ENCODE results near the gene PMEPA1.

The PMEPA1 gene

GRCh38 chr20:57709823-57710799 lies at the start of gene PMEPA1:
Gene PMEPA1, minus strand, starts transcription at chr20:57710015. Its CDS starts 433 bp downstream, at chr20:57709582.
- DNase-seq, result peak; percentile 34

GRCh38 chr20:57757767-57758166 lies 48.0 kb upstream of the PMEPA1 start:
- no peak for DNase-seq

- DNase-seq, result no peak
Observed at GRCh38 chr20:57756921-57757320, 47.1 kb upstream of the PMEPA1 start.

- no peak for DNase-seq
Observed at GRCh38 chr20:57756213-57756612, 46.4 kb upstream of the PMEPA1 start.

- DNase-seq, result no peak
Observed at GRCh38 chr20:57755609-57756008, 45.8 kb upstream of the PMEPA1 start.

GRCh38 chr20:57754190-57754589 lies 44.4 kb upstream of the PMEPA1 start:
- no peak for DNase-seq

- DNase-seq, result no peak
Observed at GRCh38 chr20:57753332-57754164, 43.7 kb upstream of the PMEPA1 start.

GRCh38 chr20:57751411-57751810 lies 41.6 kb upstream of the PMEPA1 start:
- no peak for DNase-seq

- DNase-seq, result no peak
Observed at GRCh38 chr20:57749869-57750268, 40.1 kb upstream of the PMEPA1 start.

- DNase-seq, result no peak
Observed at GRCh38 chr20:57749131-57749690, 39.4 kb upstream of the PMEPA1 start.

- DNase-seq, result peak; percentile 85
Observed at GRCh38 chr20:57748601-57749130, 38.9 kb upstream of the PMEPA1 start.

GRCh38 chr20:57747861-57748481 lies 38.2 kb upstream of the PMEPA1 start:
- no peak for DNase-seq

- no peak for DNase-seq
Observed at GRCh38 chr20:57746832-57747404, 37.1 kb upstream of the PMEPA1 start.

GRCh38 chr20:57746201-57746600 lies 36.4 kb upstream of the PMEPA1 start:
- DNase-seq, result no peak

- DNase-seq, result no peak
Observed at GRCh38 chr20:57744206-57744605, 34.4 kb upstream of the PMEPA1 start.

GRCh38 chr20:57743450-57744095 lies 33.8 kb upstream of the PMEPA1 start:
- DNase-seq, result no peak

- no peak for DNase-seq
Observed at GRCh38 chr20:57742507-57743181, 32.8 kb upstream of the PMEPA1 start.

GRCh38 chr20:57738484-57738883 lies 28.7 kb upstream of the PMEPA1 start:
- no peak for DNase-seq

GRCh38 chr20:57738053-57738452 lies 28.2 kb upstream of the PMEPA1 start:
- DNase-seq, result no peak

GRCh38 chr20:57737349-57737748 lies 27.5 kb upstream of the PMEPA1 start:
- no peak for DNase-seq

GRCh38 chr20:57736738-57737347 lies 27.0 kb upstream of the PMEPA1 start:
- no peak for DNase-seq

Measured in SHP77 treated with DMSO at 0.1 percent for 48 hours (cell line).